Measurements from ENCODE around the gene RMI1.
A peak's percentile ranks its signal among the peaks of the same experiment; 100 is the strongest.

Gene RMI1

GRCh38 chr9:83978992-83979811, 1.4 kb upstream of the RMI1 start:
- Histone ChIP-seq H3K4me3 (peak overlapping the region; percentile 90), H3K27ac (peak overlapping the region; percentile 96 to 99)
- peak; percentile 89 for DNase-seq (ENCODE audit: low spot score)
- TF ChIP-seq CTCF (IDR thresholded peaks at IDR 0.05) = no peak

DNA sequence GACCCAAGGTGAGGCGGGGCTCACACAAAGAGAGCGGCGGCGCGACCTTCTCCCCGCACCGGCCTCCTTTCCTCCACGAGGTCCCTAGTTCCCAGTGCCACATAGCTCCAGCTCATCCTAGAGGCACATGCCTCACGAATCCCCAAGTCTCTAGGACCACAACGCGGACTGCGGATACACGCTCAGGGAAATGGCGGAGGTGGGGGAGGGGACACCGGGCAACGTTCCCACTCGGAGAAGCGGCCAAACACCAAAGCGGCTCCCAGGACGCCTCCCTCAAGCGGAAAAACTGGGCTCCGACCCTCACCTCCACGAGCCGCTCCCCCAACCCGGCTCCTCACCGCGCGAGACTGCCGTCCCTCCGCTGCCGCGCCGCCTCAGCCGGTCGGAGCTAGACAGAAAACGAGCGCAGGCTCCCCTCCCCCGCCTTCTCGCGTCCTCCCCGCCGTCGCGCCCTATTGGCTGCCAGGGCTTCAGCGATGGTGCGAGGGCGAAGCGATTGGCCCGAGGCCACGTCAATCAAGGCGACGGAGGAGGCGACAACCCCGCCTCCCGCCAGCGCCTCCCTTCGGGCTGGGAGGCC, 702 bp upstream of the RMI1 start, which contains the start of gene HNRNPK:
Gene HNRNPK (minus strand): TSS at position 404 of the 583 bp plus-strand sequence. CDS start 1,963 bp downstream, outside the sequence.
- TF ChIP-seq CTCF (IDR thresholded peaks at IDR 0.05) = no peak
- peak within 1 kb of the TSS; percentile 90 for H3K4me3 ChIP-seq
- peak; percentile 99 for DNase-seq (ENCODE audit: low spot score)

GRCh38 chr9:83981126-83981871, 694 bp downstream of the RMI1 start:
- no peak for TF ChIP-seq CTCF (IDR thresholded peaks at IDR 0.05)
- no peak for DNase-seq (ENCODE audit: low spot score)
- peak overlapping the region; percentile 96 to 99 for H3K27ac ChIP-seq
- peak overlapping the region; percentile 90 for H3K4me3 ChIP-seq

More for the DNA sequence above, 702 bp upstream of the RMI1 start, which contains the start of gene HNRNPK:
- H3K27ac ChIP-seq = peak within 1 kb of the TSS; percentile 96 to 99

- DNase-seq (ENCODE audit: low spot score) = no peak
- no peak overlapping the region for H3K4me3 ChIP-seq
- no peak overlapping the region for H3K27ac ChIP-seq
- no peak for TF ChIP-seq CTCF (IDR thresholded peaks at IDR 0.05)
Observed at GRCh38 chr9:83986195-83986594, 5.6 kb downstream of the RMI1 start.

DNA sequence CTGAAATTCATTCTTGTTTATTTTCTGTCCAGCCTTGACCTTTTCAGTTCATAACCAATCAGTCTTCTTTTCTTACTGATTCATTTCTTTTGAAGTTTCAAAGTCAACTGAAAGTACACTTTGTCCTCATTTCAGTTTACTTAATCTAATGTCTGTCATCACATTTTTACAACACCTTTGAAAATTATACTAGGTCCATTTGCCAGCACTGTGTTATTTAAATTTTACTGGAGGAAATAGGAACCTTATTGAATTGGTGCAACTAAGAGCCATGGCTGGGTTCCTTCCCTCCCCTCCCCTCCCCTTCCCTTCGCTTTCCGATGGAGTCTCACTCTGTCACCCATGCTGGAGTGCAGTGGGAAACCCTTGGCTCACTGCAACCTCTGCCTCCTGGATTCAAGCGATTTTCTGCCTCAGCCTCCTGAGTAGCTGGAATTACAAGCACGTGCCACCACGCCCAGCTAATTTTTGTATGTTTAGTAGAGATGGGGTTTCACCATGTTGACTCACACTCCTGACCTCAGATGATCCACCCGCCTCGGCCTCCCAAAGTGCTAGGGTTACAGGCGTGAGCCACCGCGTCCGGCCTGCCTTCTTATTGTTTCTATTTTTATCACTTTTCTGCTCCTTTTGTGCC, 6.3 kb downstream of the RMI1 start:
- Histone ChIP-seq H3K4me3 (no peak overlapping the region), H3K27ac (no peak overlapping the region)
- no peak for DNase-seq (ENCODE audit: low spot score)
- no peak for TF ChIP-seq CTCF (IDR thresholded peaks at IDR 0.05)

- H3K27ac ChIP-seq = no peak overlapping the region
- no peak overlapping the region for H3K4me3 ChIP-seq
- no peak for DNase-seq (ENCODE audit: low spot score)
- no peak for TF ChIP-seq CTCF (IDR thresholded peaks at IDR 0.05)
Observed at GRCh38 chr9:83987402-83987791, 6.8 kb downstream of the RMI1 start.

All from coronary artery (tissue), 2 donors.